Measurements from ENCODE around the gene AATK.

Gene AATK

DNA sequence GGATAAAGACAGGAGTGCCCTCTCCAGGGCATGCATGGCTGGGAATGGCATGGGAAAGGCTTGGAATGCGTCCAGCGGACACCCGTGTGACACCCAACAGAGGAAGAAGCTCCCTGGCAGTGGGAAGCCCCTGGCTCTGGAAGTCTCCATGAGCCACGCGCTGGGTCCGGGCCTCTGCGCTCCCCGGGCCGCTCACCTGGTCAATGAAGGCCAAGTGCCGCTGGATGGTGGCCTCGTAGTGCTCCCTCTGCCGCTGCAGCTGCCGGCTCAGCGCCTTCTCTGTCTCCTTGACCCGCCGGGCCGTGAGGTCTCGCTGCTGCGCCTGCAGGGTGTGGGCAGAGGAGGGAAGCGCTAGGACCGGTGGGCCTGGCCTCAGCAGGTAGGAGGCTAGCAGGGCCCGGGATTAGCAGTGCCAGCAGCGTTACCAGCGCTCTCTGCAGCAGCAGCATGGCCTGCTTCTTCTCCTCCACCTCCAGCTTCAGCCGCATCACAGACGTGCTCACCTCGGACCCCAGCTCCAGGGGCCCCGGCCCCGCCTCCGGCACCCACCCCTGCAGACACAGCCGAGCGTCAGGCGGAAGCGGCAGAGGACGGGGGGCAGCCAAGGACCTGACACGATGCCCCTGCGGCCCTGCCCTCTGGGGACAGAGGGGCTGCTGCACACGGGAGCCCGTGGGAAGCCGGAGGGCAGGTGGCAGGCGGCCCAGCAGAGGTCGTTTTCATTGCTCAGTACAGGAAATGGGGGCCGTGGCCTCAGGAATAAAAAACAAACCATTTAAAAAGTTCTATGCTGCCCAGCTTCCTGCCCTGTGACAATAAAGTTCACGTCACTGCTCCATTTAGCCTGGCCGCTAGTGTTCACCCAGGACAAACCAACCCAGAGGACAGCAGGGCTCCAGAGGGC, 30.7 kb upstream of the AATK start:
- DNase-seq (ENCODE audit: low read depth, low spot score) = no peak
- no peak overlapping the region for H3K4me3 ChIP-seq (ENCODE audit: low read depth, low read length)
- in situ Hi-C loops (cut with HindIII; ENCODE audit: low sequenced_read_pairs) = no loop called here
- TF ChIP-seq, protein P1, sequence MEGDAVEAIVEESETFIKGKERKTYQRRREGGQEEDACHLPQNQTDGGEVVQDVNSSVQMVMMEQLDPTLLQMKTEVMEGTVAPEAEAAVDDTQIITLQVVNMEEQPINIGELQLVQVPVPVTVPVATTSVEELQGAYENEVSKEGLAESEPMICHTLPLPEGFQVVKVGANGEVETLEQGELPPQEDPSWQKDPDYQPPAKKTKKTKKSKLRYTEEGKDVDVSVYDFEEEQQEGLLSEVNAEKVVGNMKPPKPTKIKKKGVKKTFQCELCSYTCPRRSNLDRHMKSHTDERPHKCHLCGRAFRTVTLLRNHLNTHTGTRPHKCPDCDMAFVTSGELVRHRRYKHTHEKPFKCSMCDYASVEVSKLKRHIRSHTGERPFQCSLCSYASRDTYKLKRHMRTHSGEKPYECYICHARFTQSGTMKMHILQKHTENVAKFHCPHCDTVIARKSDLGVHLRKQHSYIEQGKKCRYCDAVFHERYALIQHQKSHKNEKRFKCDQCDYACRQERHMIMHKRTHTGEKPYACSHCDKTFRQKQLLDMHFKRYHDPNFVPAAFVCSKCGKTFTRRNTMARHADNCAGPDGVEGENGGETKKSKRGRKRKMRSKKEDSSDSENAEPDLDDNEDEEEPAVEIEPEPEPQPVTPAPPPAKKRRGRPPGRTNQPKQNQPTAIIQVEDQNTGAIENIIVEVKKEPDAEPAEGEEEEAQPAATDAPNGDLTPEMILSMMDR (IDR thresholded peaks at IDR 0.05; ENCODE audit: low read depth, low read length) = no peak

DNA sequence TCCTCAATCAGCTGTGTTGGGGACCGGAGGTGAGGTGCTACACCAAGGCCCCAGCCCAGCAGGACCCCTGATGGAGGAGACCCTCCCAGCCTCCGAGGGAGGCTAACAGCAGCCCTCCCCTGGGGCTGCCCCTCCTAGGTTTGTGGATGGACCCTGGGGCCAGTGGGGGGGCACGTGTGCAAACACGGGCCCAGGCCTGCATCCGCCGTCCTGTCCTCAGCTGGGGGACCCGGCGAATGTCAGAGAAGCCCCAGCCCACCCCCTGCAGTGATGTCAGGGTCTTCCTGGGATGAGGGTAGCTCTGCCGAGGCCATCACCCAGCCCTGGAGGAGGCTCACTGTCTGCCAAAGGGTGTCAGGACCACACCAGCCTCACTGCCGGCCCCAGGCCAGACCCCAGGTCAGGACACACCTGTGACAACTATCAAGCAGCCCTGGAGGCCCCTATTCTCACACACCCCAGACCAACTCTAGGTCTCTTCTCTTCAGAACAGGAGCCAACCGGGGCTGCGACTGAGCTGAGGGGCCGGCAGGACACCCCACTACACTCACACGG, 30.0 kb upstream of the AATK start:
- no peak for DNase-seq (ENCODE audit: low read depth, low spot score)
- TF ChIP-seq, protein P1 (IDR thresholded peaks at IDR 0.05; ENCODE audit: low read depth, low read length) = no peak
- in situ Hi-C loops (cut with HindIII; ENCODE audit: low sequenced_read_pairs) = no loop called here
- no peak overlapping the region for H3K4me3 ChIP-seq (ENCODE audit: low read depth, low read length)

DNA sequence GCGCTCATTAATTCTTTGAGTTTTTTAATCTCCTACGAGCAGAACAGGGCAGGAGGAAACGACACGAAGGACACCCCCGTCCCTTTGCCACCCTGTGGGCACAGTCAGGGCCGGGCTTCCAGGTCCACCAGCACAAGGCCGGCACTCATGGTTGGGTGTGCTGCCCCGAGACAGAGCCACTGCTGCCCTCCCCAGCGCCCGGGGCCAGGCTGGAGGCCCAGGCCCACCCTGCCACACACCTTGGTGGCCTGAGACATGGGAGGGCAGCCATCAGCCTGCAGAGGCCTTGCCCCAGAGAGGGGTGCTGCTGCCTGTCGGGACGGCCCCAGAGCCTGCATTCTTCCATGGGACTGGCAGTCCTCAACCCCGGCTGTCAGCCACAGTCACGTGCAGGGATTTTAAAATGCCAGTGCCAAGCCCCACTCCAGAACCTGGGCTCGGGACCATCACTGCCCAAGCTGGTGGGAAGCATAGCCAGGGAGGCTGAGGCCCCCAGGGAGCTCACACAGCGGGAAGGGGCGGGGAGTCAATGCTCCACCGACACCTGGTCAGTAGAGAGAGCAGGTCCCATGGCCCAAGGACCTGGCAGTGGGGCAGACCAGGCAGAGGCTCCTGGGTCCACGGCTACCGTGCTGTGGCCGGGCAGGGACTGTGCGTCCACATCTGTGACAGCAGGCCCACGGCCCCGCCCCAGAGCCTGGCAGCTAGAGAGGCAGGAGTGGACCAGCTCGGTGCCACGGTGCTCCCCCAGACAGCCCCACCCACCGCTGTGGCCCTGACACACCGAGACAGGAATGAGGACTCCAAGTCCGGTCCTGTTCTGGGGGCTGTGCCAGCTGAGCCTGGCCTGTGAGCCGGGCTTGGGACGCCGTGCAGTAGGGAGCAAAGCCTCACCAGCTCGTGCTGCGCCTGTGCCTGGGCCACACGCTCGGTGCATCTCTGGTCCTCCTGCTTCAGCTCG, 29.2 kb upstream of the AATK start:
- in situ Hi-C loops (cut with HindIII; ENCODE audit: low sequenced_read_pairs) = no loop called here
- H3K4me3 ChIP-seq (ENCODE audit: low read depth, low read length) = no peak overlapping the region
- DNase-seq (ENCODE audit: low read depth, low spot score) = no peak
- TF ChIP-seq, protein P1 (IDR thresholded peaks at IDR 0.05; ENCODE audit: low read depth, low read length) = no peak

DNA sequence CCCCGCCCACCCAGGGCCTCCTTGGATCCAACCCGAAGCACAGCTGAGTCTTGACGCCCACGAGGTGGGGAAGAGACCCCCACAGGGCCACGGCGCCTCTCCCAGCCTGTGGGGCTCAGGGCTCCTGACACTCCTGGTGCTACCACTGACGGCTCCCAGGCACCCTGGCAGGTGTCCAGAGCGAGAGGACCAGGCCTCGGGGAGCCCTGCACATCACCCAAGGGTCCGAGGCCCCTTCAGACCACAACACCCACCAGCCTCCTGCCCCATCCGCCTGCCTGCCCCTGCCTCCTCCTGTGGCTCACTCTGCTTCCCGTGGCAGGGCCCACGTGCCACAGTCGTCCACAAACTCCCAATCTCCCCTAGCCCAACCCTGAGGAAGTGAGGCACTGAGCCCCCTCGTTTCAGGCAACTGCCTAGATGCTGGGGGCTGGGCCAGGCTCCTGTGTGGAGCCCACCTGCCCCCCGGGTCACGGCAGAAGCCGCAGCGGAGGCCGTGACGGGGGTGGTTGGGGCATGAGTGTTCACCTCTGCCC, 28.3 kb upstream of the AATK start:
- TF ChIP-seq, protein P1 (IDR thresholded peaks at IDR 0.05; ENCODE audit: low read depth, low read length) = no peak
- DNase-seq (ENCODE audit: low read depth, low spot score) = no peak
- in situ Hi-C loops (cut with HindIII; ENCODE audit: low sequenced_read_pairs) = no loop called here

DNA sequence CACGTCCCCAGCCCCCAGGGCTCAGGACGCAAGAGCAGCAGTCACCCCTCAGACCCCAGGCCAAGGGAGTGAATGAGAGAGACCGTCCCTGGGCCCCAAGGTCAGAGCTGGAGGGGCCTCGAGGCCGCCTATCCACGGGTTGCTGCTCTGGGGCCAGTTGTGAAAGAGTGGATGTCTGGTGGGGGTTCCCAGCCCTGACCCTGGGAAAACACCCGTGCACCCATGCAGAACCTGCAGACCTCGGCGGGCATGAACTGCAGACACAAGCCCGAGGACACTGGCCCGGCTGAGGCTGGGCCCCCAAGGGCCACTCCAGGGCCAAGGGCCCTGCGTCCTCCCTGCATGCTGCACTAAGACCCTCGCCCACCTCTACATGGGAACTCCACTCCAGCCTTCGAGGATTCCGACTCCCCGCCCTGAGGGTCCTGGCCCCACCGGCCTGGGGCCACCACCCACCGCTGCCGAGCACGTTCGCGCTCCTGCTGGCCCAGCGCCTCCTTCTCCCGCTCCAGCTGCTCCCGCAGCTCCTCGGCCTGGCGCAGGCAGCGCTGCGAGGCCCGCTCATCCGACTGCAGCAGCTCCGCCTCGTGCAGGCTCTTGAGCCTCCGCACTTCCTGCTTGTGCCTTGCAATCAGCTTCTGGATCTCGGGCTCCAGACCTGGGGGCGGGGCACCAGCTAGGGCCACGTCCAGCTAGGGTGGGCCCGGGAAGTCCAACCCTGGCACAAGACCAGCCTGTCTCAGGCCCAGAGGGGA, 27.6 kb upstream of the AATK start:
- DNase-seq (ENCODE audit: low read depth, low spot score) = no peak
- in situ Hi-C loops (cut with HindIII; ENCODE audit: low sequenced_read_pairs) = no loop called here
- no peak overlapping the region for H3K4me3 ChIP-seq (ENCODE audit: low read depth, low read length)
- TF ChIP-seq, protein P1 (IDR thresholded peaks at IDR 0.05; ENCODE audit: low read depth, low read length) = no peak

More for the DNA sequence above, 28.3 kb upstream of the AATK start:
- H3K4me3 ChIP-seq (ENCODE audit: low read depth, low read length) = no peak overlapping the region
